ENCODE data around the gene ZFYVE9. TPM values are rescaled to one million over a fixed set of nuclear protein-coding genes. Genes with fewer than 3 reads are reported as not detected.
A peak's percentile ranks its signal among the peaks of the same experiment; 100 is the strongest.

ZFYVE9 gene
- total and polyA plus RNA-seq, 9 of the 15 experiments (the other 6 are each of a cell fraction or from before 2014, with no cell fraction given): 0.52 to 14.4 (median 8.9) TPM

DNA sequence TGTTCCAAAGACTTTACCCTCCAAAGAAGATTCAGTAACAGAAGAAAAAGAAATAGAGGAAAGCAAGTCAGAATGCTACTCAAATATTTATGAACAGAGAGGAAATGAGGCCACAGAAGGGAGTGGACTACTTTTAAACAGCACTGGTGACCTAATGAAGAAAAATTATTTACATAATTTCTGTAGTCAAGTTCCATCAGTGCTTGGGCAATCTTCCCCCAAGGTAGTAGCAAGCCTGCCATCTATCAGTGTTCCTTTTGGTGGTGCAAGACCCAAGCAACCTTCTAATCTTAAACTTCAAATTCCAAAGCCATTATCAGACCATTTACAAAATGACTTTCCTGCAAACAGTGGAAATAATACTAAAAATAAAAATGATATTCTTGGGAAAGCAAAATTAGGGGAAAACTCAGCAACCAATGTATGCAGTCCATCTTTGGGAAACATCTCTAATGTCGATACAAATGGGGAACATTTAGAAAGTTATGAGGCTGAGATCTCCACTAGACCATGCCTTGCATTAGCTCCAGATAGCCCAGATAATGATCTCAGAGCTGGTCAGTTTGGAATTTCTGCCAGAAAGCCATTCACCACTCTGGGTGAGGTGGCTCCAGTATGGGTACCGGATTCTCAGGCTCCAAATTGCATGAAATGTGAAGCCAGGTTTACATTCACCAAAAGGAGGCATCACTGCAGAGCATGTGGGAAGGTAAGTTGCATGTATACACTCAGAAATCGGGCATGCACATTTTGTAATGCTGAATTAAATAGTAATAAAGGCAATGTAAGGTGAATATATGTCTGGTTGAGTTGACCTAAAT lies 97.2 kb downstream of the ZFYVE9 start (continued):
- TF ChIP-seq, protein P1, sequence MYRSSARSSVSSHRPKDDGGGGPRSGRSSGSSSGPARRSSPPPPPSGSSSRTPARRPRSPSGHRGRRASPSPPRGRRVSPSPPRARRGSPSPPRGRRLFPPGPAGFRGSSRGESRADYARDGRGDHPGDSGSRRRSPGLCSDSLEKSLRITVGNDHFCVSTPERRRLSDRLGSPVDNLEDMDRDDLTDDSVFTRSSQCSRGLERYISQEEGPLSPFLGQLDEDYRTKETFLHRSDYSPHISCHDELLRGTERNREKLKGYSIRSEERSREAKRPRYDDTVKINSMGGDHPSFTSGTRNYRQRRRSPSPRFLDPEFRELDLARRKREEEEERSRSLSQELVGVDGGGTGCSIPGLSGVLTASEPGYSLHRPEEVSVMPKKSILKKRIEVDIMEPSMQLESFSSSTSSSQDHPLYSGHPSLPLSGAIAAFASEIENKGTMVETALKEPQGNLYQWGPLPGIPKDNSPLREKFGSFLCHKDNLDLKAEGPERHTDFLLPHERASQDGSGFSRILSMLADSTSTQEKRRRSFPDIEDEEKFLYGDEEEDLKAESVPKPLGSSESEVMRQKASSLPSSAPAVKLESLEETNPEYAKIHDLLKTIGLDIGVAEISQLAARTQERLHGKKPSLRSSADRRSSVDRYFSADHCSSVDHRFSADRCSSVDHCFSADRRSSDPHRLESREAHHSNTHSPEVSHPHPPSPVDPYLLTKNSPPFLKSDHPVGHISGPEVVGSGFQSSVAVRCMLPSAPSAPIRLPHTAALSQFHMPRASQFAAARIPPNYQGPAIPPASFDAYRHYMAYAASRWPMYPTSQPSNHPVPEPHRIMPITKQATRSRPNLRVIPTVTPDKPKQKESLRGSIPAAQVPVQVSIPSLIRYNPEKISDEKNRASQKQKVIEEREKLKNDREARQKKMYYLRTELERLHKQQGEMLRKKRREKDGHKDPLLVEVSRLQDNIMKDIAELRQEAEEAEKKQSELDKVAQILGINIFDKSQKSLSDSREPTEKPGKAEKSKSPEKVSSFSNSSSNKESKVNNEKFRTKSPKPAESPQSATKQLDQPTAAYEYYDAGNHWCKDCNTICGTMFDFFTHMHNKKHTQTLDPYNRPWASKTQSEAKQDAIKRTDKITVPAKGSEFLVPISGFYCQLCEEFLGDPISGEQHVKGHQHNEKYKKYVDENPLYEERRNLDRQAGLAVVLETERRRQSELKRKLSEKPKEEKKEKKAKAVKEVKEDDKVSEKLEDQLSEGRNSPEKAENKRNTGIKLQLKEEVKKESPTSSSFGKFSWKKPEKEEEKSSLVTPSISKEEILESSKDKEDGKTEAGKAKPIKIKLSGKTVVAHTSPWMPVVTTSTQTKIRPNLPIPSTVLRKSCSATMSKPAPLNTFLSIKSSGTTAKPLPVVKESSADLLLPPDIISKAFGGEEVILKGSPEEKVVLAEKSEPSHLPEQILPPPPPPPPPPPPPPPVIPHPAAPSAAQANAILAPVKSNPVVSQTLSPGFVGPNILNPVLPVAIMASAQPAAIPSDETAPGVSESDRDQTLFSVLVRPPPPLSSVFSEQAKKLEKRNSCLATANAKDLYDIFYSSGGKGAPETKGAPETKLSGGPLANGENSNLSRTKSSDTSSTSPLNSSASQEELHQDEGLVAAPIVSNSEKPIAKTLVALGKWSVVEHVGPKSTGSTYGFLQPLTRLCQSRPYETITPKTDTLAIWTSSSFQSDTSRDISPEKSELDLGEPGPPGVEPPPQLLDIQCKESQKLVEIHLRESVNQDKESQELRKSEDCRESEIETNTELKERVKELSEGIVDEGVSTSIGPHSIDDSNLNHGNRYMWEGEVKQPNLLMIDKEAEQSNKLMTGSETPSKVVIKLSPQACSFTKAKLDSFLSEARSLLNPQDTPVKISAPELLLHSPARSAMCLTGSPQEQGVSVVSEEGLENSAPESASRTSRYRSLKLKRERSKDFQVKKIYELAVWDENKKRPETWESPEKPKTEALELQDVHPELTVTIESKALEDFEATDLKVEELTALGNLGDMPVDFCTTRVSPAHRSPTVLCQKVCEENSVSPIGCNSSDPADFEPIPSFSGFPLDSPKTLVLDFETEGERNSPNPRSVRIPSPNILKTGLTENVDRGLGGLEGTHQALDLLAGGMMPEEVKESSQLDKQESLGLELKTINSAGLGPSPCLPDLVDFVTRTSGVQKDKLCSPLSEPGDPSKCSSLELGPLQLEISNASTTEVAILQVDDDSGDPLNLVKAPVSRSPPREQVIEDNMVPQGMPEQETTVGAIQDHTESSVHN (IDR thresholded peaks at IDR 0.05; ENCODE audit: borderline replicate concordance in 1 of 2, low read depth in 1 of 2): 0 out of 4 replicates have a peak, but pooled peaks of 1 of the 2 experiments have one; percentile 8
- no peak for TF ChIP-seq SMARCE1 (IDR thresholded peaks at IDR 0.05)
- TF ChIP-seq HNRNPL (IDR thresholded peaks at IDR 0.05; ENCODE audit: low read depth, low read length): no peak
- TF ChIP-seq NR2C2 (CRISPR knock-in tag; IDR thresholded peaks at IDR 0.05): no peak
- 0 out of 2 replicates have a peak, but pooled peaks have one; percentile 27 for TF ChIP-seq NR2C2 (tag; IDR thresholded peaks at IDR 0.05)
- 0 out of 2 replicates have a peak, but pooled peaks have one; percentile 23 for TF ChIP-seq CEBPB (tag; IDR thresholded peaks at IDR 0.05)
- TF ChIP-seq, protein P2, sequence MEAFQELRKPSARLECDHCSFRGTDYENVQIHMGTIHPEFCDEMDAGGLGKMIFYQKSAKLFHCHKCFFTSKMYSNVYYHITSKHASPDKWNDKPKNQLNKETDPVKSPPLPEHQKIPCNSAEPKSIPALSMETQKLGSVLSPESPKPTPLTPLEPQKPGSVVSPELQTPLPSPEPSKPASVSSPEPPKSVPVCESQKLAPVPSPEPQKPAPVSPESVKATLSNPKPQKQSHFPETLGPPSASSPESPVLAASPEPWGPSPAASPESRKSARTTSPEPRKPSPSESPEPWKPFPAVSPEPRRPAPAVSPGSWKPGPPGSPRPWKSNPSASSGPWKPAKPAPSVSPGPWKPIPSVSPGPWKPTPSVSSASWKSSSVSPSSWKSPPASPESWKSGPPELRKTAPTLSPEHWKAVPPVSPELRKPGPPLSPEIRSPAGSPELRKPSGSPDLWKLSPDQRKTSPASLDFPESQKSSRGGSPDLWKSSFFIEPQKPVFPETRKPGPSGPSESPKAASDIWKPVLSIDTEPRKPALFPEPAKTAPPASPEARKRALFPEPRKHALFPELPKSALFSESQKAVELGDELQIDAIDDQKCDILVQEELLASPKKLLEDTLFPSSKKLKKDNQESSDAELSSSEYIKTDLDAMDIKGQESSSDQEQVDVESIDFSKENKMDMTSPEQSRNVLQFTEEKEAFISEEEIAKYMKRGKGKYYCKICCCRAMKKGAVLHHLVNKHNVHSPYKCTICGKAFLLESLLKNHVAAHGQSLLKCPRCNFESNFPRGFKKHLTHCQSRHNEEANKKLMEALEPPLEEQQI (IDR thresholded peaks at IDR 0.05): no peak
- peak; percentile 56; the same call in 1 of the 2 replicates for TF ChIP-seq CEBPG (CRISPR knock-in tag; IDR thresholded peaks at IDR 0.05)
- TF ChIP-seq CEBPG (tag; conservative IDR thresholded peaks at IDR 0.05 in 1 of 2, IDR thresholded peaks at IDR 0.05 in 1 of 2): peak; percentile 57 to 62; a peak in 3 of 4 replicates
- no peak for TF ChIP-seq FOXO4 (CRISPR knock-in tag; IDR thresholded peaks at IDR 0.05)
- TF ChIP-seq GTF2F1 (IDR thresholded peaks at IDR 0.05; ENCODE audit: low read depth, low read length): no peak
- TF ChIP-seq RAD21 (CRISPR knock-in tag; conservative IDR thresholded peaks at IDR 0.05 in 1 of 2, IDR thresholded peaks at IDR 0.05 in 1 of 2): 0 out of 4 replicates have a peak, but pooled peaks of 1 of the 2 experiments have one; percentile 14
- TF ChIP-seq NR4A1 (CRISPR knock-in tag; IDR thresholded peaks at IDR 0.05): no peak
- TF ChIP-seq NR4A1 (tag; IDR thresholded peaks at IDR 0.05): no peak

Data from K562 (cell line).